ENCODE results near the gene GPRIN3. TPM values are rescaled to one million over a fixed set of nuclear protein-coding genes. Genes with fewer than 3 reads are reported as not detected.

The GPRIN3 gene
- total RNA-seq, 1 experiment from 2014 or later, result 0.48 TPM

DNA sequence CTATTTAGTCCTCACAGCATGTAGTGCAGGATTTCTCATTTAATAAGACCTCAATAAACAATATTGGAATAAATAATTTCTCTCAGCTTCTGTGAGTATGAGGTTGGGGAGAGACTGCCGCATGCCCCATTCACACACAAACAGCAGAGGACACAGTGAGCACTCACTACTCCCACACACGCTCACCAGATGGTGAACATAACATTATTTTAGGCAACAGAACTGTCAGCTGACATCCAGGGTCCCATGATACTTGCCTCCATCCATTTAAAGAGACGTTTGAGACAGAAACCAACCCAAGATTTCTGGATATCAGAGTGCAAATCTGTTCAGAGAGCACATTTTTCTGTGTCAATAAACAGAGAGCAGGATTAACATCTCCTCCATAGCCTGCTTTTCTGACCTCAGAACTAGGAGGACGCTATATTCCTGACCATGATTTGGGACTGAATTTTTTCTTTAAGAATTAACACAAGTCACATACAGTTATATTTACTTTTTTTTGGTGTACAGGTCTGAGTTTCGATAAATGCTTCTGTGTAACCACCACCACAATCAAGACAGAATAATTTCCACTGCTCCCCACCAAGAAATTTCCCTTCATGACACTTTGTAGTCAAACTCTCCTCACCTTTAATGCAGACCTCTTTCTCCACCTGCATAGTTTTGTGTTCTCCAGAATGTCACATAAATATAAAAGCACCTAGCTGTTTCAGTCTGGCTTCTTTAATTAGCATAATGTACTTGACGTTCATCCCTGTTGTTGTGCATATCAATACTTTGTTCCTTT, 16.7 kb downstream of the GPRIN3 start:
- H3K4me3 Mint-ChIP-seq, result no peak overlapping the region

More for the DNA sequence above, 16.7 kb downstream of the GPRIN3 start:
- no peak overlapping the region for H2AK5ac ChIP-seq (ENCODE audit: insufficient read length, low read length)
- no peak overlapping the region for H3K56ac ChIP-seq (ENCODE audit: insufficient read length, low read depth, low read length)
- no peak overlapping the region for H2BK12ac ChIP-seq (ENCODE audit: insufficient read length, low read depth, low read length)
- H3K18ac ChIP-seq (ENCODE audit: insufficient read length, low read depth, low read length), result no peak overlapping the region
- H3K23ac ChIP-seq (ENCODE audit: insufficient read length, low read depth, low read length), result no peak overlapping the region
- no peak overlapping the region for H4K5ac ChIP-seq (ENCODE audit: insufficient read length, low read depth, low read length)
- H4K8ac ChIP-seq (replicated peaks; ENCODE audit: insufficient read length, low read depth, low read length), result no peak overlapping the region
- no peak overlapping the region for H2BK120ac ChIP-seq (ENCODE audit: low read depth, low read length, poor library complexity, severe bottlenecking)
- H3K9me3 ChIP-seq (ENCODE audit: control insufficient read depth, low read depth, low read length), result no peaks in the 10 kb centered on the region
- no peak overlapping the region for H3K4me2 ChIP-seq (ENCODE audit: insufficient read depth, insufficient read length, low read length)
- H3K14ac ChIP-seq (ENCODE audit: insufficient read depth, low read length), result no peak overlapping the region
- H3K79me1 ChIP-seq (ENCODE audit: insufficient read depth, low read depth, low read length, poor library complexity, severe bottlenecking), result no peaks in the 10 kb centered on the region
- H3T11ph ChIP-seq (ENCODE audit: low read length), result no peak overlapping the region
- no CpG with 5 or more reads among the region's 6 CpGs for WGBS (ENCODE audit: extremely low coverage, insufficient read length, low lambda C conversion rate)
- no peaks in the 10 kb centered on the region for H3K27me3 ChIP-seq (ENCODE audit: insufficient read depth, low read length)
- no peak overlapping the region for H3K9ac ChIP-seq (ENCODE audit: extremely low read depth, insufficient read length, low read length)
- Mint-ChIP-seq H3K9me3 (peaks cover 3 to 7% of the 10 kb centered on the region in 2 experiments; a peak in 2 of 5 replicates), H3K36me3 (ENCODE audit: insufficient read depth in 1 of 3, low read depth in 3 of 3) (peaks cover 0 to 9% (median 4%) of the 10 kb centered on the region in 3 experiments; a peak in 5 of 7 replicates), H3K4me1 (no peaks in the 10 kb centered on the region), H3K27me3 (ENCODE audit: low read depth) (no peaks in the 10 kb centered on the region), H3K27ac (no peak overlapping the region)
- no peak overlapping the region for H3K4ac ChIP-seq (ENCODE audit: low read depth, low read length)
- H3K23me2 ChIP-seq (ENCODE audit: insufficient read length, low read depth, low read length, poor library complexity, severe bottlenecking), result no peaks in the 10 kb centered on the region
- H2BK15ac ChIP-seq (ENCODE audit: low read depth, low read length), result no peak overlapping the region
- DNase-seq, result no peak
- H4K20me1 ChIP-seq (ENCODE audit: control insufficient read depth, insufficient read depth, insufficient read length), result no peaks in the 10 kb centered on the region
- H4K91ac ChIP-seq (ENCODE audit: insufficient read length, low read depth, low read length), result no peak overlapping the region
- no peak overlapping the region for H3K27ac ChIP-seq (ENCODE audit: insufficient read length, low read depth, low read length)
- no peaks in the 10 kb centered on the region for H3K4me1 ChIP-seq (ENCODE audit: insufficient read depth, low read length)
- TF ChIP-seq, protein P1, sequence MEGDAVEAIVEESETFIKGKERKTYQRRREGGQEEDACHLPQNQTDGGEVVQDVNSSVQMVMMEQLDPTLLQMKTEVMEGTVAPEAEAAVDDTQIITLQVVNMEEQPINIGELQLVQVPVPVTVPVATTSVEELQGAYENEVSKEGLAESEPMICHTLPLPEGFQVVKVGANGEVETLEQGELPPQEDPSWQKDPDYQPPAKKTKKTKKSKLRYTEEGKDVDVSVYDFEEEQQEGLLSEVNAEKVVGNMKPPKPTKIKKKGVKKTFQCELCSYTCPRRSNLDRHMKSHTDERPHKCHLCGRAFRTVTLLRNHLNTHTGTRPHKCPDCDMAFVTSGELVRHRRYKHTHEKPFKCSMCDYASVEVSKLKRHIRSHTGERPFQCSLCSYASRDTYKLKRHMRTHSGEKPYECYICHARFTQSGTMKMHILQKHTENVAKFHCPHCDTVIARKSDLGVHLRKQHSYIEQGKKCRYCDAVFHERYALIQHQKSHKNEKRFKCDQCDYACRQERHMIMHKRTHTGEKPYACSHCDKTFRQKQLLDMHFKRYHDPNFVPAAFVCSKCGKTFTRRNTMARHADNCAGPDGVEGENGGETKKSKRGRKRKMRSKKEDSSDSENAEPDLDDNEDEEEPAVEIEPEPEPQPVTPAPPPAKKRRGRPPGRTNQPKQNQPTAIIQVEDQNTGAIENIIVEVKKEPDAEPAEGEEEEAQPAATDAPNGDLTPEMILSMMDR (conservative IDR thresholded peaks at IDR 0.05), result no peak
- no peak overlapping the region for H2BK5ac ChIP-seq (ENCODE audit: insufficient read length, low read length)
- no peak overlapping the region for H2BK20ac ChIP-seq (ENCODE audit: low read depth, low read length, poor library complexity, severe bottlenecking)
- no peaks in the 10 kb centered on the region for H3K79me2 ChIP-seq (ENCODE audit: insufficient read depth, low read length)
- H2AFZ ChIP-seq (ENCODE audit: low read length), result no peak overlapping the region

Data from H9 (cell line).